GM21619 (cell line): Measurements from ENCODE around the gene LOC128125822.

Experiments
- ATAC-seq: cut with Tn5 transposase; IDR thresholded peaks from one replicate; pipeline ENCODE4 v1.9.1; 2021; ENCODE audit not compliant: unreplicated experiment

Gene LOC128125822

DNA sequence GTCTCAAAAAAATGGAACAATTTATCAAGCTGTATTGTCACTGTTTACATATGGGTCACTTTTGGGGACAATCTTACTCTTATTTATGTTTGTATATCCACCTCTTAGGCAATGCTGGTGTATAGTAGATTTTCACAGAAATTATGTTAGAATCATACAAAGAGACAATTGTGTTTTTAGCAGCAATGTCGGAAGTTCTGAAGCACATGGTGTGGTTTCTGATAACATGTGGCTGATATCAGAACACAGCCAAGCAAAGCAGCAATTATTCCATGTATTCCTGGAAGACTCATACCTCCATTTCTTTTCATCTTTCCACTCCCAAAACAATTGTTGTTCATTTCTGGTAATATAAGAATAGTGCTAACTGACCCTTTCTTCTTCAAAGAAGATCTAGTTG is 17.5 kb upstream of the LOC128125822 start:
- ATAC-seq, result no peak

DNA sequence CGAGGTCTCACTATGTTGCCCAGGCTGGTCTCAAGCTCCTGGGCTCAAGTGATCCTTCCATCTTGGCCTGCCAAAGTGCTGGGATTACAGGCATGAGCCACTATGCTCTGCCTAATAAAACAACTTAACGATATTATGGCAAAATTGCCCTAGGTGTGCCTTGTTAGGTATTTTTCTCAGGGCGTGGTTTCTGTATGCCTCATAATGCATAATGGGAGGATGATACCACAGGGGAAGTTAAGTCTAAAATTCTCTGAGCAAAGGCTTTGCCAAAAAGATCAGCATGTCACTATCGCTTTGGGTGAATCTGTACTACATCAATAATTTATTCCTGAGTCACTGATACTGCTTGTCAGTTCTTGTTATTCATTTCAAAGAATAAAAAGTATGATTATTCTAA is 15.9 kb upstream of the LOC128125822 start:
- ATAC-seq, result no peak

DNA sequence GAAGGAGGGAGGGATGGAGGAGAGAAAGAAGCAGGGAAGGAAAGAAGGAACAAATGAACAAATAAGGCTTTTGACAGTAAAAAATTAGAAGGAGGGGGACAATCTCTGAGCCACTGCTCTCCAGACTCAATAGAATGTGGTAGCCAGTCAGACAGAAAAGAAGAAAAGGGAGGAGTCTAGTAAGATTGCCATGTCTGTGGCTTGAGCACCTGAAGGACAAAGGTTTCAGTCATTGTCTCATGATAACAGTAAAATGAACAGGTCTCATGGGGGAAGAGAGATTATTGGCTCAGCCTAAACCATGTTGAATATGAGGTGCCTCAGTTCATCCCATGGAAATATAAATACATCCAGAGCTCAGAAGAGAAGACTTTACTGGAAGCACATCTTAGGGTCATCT is 14.0 kb upstream of the LOC128125822 start:
- ATAC-seq, result peak; percentile 49

DNA sequence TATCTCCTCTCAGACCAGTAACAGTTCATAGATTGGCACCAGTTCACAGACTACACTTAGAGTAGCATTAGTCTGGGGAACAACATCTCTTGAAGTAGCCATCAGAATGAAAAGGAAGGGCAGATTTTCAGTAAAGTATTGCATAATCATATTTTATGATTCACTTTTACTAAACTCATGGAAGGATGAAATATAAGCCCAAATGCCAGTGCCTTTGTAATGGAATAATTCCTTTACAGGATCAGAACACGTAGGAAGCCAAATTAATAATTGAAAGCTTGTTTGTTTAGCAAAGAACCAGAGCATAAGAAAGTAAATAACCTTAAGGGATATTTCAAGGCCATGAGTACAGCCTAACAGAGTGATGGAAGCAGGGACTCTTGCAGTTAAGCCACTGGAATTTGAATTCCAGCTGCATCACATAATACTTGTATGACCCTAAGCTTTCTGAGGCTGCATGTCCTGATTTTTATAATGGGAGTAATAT is 11.4 kb upstream of the LOC128125822 start:
- no peak for ATAC-seq

DNA sequence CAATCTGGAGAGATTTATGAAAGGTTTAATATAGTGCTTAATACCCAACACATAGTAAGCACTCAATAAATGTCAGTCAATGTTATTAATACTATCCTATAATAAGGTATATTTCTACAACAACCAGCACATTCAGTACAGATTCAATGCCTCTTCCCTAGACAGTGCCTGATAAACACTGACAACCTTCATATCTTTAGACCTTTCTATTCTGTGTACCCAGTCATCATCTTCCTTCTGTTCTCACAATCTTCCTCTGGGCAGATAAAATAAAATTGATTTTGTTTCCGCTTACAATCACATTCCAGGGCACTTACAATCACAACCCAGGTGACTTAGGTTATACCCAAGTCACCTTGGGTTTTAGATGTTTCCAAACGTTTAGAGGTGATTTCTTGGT is 11.0 kb upstream of the LOC128125822 start:
- ATAC-seq, result no peak

DNA sequence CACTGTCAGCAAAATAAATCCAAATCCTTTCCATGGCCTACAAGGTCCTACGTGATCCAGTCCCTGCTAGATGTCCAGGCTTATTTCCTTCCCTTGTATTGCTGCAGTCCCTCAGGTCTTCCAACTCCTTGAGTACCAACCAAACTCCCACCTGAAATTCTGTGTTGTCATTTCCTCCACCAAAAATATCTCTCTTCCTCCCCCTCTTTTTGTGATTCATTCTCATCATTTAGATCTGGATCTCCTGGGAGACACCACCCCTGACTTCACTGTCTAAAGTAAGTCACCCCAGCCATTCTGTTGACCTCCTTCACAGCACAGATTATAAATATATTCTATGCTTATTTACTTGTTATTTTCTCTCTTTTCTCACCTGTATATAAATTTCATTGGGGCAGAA is 9.0 kb upstream of the LOC128125822 start:
- ATAC-seq, result no peak

DNA sequence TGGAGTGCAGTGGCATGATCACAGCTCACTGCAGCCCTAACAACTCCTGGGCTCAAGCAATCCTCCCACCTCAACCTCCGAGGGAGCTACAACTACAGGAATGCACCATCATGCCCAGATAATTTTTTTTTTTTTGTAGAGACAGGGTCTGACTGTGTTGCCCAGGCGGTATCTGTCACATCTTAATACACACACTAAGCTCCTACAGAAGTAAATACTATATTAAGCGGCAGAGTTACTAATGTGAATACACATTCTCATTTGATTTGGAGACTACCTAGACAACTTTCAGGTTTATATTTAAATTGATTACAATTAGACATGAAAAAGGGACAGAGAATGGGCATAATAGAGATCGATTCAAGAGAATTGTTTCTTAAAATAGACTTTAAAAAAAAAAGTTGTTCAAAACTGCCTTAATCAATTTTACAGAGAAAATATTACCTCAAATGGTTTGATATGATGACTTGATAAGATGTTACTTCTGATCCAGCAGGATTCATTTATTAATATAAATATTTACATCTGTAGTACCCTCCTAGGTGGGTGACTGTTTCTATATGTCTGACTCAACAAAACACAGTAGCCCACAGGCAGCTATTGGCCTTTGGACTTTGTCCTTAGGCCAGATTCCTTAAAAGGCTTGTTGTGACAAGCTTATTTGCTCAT is 7.1 kb upstream of the LOC128125822 start:
- ATAC-seq, result no peak

DNA sequence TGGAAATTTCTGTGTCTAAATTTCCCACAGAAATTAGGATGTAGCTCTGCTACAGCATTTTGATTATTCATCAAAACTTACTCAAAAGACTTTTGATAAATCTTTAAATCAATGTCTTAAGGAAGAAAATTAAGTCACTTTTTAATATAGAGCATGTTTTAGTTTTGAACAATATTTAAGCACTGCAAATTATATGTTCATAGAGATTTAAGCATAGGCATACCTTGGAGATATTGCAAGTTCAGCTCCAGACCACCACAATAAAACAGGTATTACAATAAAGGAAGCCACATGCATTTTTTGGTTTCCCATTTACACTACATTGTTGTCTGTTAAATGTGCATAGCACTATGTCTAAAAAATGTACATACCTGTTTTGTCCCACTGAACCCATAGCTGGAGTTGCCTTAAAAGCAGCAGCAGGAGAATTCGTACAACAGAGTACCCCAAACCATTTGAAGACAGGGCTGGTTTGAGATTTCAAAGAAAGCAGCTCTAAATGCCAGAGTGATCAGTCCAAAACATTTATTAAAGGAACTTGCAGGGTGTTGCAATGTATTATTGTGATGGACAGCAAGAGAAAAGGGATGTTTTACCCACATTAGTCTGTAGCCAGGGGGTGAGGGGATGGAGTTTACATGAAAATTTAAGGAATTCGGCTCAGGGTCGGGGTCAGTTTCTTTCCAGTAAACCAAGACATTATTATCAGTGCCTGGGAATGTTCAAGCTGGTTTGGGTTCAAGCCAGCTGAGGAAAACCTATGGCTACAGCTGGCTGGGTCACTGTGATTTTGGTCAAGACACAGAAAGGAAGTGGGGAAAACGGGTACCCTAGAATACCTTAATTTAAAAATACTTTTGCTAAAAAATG is 6.3 kb upstream of the LOC128125822 start:
- no peak for ATAC-seq

DNA sequence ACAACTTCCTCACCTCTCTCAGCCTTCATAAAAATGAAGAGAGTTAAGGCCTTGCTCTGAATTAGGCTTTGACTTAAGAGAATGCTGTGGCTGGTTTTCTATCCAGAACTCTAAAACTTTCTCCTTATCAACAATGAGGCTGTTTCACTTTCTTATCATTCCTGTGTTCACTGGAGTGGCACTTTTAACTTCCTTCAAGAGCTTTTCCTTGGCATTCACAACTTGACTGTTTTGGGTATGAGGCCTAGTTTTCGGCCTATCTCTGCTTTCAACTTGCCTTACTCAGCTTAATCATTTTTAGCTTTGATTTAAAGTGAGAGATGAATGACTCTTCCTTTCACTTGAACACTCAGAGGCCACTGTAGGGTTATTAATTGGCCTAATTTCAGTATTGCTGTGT is 4.3 kb upstream of the LOC128125822 start:
- ATAC-seq, result no peak

DNA sequence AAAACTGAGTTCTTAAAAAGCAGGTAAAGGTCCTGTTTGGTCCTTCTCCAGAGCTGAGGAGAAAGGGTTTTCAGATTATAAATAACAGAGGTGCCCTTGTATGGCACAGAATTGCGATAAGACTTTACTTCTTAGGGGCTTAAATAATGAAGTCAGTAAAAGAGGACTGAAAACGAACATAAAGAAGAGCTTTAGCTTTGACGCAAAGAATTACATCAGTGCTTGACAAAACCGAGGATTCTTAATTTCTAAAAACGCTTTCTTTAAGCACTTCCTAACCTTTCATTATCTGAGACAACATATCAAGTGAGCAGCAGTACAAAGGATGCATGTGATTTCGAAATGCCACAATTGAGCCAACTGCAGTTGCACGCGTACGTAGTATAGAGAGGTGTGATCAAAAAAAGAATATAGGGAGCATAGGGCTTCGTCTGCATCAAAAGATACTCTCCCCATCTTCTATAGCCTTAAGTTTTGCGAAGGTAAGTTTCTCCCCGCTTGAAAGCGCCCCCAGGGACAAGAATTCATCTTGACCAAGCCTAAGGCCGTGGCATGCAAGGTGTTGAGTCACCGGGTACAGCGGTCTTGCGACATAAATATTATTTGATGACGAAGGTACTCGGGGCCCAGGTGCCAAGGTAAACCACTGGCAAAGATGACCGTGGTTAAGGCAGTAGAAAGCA is 778 bp upstream of the LOC128125822 start:
- ATAC-seq, result peak; percentile 1

DNA sequence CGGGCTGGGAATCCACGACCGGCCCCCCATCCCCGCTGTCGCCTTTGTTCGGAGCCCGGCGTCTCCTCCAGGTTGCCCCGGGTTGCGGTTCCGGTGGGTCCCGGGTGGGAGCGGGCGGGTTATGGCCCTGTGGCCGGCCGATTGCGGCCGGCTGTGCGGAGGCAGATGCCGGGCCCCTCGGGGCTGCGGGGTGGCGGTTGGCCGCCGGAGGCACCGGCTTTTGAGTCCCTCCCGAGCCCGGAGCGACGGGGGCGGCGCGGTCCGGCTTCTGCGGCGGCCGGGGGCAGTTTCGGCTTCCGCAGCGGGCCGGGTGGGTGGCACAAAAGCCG is 431 bp downstream of the LOC128125822 start:
- peak; percentile 0 for ATAC-seq

DNA sequence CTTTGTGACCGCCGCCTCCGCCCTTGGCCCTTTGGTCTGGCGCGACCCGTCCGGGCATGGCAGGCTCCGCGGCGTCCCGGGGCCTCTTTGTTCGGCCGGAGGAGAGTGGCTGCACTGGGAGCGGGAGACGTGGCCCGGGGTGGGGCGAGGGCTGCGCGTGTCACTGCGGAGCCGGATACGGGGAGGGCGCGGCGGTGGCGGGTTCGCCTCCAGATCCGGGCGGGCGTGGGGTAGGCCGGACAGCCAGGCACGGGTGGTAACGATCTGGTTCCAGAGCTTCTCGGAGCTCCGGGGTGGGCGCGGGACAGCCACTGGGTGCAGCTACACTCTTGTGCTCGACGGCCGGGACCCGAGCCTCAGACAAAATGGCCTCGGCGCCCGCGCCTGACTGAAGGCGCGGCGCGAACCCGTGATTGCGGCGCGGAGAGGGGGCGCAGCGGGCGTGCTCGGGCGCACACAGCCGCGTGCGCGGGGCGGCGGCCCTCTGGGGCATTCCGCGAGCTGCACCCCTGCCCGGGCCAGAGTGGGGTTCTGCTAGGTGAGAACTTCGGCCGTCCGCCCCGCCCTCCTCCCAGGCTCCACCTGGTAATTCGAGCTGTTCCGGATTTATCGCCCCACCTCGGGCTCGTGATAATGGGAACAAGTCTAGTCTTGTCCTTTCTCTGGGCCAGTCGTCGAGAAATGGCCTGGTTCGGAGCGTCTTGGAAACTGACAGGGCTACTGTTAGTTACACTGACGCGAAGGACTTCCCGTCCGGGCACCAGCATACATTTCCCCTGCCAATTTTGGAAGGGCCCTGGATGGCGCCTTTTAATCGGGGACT is 1.0 kb downstream of the LOC128125822 start:
- ATAC-seq, result peak; percentile 45

DNA sequence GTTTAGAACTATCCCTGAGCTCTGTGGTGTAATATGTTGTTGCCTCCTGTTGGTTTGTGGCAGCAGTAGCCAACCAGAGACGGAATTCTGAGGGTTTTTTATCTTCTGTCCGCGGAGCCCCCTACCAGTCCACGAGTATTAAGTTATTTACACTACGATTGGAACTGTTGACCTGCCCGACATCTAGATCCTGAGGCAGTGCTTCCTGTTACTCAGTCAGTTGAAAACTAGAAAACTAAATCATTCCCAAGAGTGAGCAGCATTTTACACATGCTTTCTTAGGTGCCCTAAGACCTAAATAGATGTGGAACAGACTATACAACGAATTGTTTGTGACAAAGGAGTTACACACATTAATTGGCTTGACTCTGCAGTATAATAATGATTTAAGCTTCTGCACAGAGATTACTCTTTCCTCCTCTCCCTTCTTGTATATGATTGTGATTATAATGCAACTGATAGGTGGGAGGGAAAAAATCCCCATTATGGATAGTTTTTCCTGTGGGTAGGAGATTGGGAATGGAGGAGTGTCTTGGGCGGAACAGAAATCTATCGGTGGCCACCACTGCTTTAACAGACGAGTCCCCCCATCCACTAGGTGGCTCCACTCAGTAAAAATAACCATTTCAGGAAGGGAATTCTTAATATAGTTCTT is 1.7 kb downstream of the LOC128125822 start:
- ATAC-seq, result peak; percentile 16

DNA sequence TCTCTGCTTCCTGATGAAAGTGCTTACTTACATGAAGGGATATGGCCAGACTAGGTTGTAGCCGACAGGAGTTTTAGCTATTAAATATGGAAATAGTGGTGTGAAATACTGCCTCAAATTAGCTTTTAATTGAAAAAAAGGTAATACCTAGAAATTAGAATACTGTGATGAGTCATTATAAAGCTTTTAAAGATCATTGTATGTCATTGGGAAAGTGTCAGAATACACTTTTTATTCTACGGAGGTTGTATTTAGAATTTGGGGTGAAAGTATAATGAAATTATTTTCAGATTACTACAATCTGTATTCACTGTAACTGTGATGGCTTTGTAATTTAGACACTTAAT is 2.2 kb downstream of the LOC128125822 start:
- no peak for ATAC-seq

DNA sequence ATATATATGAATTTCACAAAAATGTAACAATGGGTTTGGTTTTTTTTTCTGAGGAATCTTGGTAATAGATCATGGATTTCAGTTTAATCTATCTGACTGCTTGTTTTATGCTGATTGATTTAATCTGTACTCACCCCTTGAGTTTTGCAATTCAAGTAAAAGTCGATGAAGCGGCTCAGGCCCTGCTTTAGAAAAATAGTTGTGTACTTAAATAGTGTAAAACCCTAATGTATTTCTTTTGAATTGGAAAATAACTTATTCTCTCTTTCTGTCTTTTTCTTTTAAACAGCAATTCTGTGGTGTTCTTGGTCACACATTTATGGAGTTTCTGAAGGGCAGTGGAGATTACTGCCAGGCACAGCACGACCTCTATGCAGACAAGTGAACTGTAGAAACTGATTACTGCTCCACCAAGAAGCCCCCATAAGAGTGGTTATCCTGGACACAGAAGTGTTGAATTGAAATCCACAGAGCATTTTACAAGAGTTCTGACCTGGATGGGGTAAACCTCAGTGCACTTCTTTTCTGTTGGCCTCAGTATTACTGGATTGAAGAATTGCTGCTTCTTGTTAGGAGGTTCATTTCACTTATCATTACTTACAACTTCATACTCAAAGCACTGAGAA is 4.0 kb downstream of the LOC128125822 start:
- ATAC-seq, result no peak

DNA sequence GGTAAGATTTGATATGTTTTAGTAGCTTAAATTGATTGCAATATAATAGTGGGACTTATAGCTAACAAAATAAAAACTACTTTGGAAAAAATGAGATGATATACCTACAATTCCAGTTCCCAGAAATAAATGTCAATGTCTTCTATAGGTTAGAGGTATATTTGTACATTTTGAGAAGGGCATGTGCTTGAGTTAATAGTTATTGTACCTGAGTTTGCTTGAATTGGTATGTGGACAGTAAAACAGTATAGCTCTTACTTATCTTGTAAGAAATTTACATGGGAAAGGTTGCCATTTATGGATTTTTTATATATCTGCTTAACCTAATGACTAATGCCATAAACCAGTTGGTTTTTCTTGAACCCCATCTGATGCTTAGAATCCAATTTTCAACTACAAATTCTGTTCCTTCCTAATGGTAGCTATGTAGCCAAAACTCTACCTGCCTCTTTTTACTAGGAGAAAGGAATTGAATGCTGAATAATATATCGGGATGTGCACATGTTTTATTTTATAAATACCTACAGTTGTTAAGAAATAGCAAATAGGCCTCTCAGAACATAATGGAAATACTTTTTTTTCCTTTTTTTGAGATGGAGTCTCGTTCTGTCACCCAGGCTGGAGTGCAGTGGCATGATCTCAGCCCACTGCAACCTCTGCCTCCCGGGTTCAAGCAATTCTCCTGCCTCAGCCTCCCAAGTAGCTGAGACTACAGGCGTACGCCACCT is 4.9 kb downstream of the LOC128125822 start:
- ATAC-seq, result no peak

DNA sequence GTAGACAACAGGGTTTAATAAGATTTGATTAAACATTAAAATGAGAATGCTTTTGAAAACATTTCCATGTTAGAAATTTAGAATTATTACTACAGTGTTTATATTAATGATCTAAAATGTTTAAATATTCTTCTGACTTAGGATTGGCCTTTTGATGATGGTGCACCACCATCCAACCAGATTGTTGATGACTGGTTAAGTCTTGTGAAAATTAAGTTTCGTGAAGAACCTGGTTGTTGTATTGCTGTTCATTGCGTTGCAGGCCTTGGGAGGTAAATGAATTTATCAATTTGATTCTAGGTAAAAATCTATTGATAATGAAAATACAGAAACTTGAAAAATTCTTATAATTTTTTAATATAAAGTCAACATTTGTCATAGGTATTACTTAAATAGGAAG is 6.5 kb downstream of the LOC128125822 start:
- ATAC-seq, result no peak

DNA sequence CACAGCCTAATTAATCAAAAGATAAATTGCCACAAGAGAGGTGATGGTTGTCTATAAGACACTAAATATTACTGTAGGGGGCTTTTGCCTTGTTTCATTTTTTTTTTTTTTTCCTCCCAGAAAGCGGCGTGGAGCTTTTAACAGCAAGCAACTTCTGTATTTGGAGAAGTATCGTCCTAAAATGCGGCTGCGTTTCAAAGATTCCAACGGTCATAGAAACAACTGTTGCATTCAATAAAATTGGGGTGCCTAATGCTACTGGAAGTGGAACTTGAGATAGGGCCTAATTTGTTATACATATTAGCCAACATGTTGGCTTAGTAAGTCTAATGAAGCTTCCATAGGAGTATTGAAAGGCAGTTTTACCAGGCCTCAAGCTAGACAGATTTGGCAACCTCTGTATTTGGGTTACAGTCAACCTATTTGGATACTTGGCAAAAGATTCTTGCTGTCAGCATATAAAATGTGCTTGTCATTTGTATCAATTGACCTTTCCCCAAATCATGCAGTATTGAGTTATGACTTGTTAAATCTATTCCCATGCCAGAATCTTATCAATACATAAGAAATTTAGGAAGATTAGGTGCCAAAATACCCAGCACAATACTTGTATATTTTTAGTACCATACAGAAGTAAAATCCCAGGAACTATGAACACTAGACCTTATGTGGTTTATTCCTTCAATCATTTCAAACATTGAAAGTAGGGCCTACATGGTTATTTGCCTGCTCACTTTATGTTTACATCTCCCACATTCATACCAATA is 7.8 kb downstream of the LOC128125822 start:
- no peak for ATAC-seq

DNA sequence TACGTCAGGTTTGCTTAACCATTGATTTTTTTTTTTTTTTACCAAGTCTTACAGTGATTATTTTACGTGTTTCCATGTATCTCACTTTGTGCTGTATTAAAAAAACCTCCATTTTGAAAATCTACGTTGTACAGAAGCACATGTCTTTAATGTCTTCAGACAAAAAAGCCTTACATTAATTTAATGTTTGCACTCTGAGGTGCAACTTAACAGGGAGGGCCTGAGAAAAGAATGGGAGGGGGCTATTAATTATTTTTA is 8.4 kb downstream of the LOC128125822 start:
- no peak for ATAC-seq
